ENCODE results near the gene SUFU. TPM values are rescaled to one million over a fixed set of nuclear protein-coding genes. Genes with fewer than 3 reads are reported as not detected.
"Not testable (repeated sequence)": the region's sequence is repeated elsewhere in the genome, so short reads cannot be mapped to it uniquely, and the experiment has no call there.

Gene SUFU
- total RNA-seq, 1 donor from 2014 or later = 13.5 TPM

- H3K4me3 ChIP-seq = no peak overlapping the region
- H3K4me1 ChIP-seq = peaks cover 68% of the 10 kb centered on the region
- peak overlapping the region; percentile 85 for H3K27ac ChIP-seq
- peaks cover 45% of the 10 kb centered on the region for H3K36me3 ChIP-seq
- ATAC-seq = no peak
- no peaks in the 10 kb centered on the region for H3K27me3 ChIP-seq
- no peak for TF ChIP-seq CTCF (IDR thresholded peaks at IDR 0.05)
- no peak for DNase-seq
- H3K9me3 ChIP-seq = no peaks in the 10 kb centered on the region
- intact Hi-C loops (cut with DNase I) = no loop called here
These were observed 155.0 kb downstream of the SUFU start for GRCh38 chr10:102658802-102659201.

GRCh38 chr10:102660888-102661657 is 157.3 kb downstream of the SUFU start:
- H3K36me3 ChIP-seq = peaks cover 22% of the 10 kb centered on the region
- H3K4me1 ChIP-seq = peaks cover 54% of the 10 kb centered on the region
- no peaks in the 10 kb centered on the region for H3K27me3 ChIP-seq
- H3K4me3 ChIP-seq = no peak overlapping the region
- ATAC-seq = peak; percentile 61
- no peak for TF ChIP-seq CTCF (IDR thresholded peaks at IDR 0.05)
- intact Hi-C loops (cut with DNase I) = no loop called here
- no peaks in the 10 kb centered on the region for H3K9me3 ChIP-seq
- H3K27ac ChIP-seq = peak overlapping the region; percentile 63
- DNase-seq = peak; percentile 87

GRCh38 chr10:102661658-102662028 is 157.9 kb downstream of the SUFU start:
- Histone ChIP-seq H3K27me3 (no peaks in the 10 kb centered on the region), H3K4me1 (peaks cover 49% of the 10 kb centered on the region), H3K36me3 (peaks cover 16% of the 10 kb centered on the region), H3K9me3 (no peaks in the 10 kb centered on the region), H3K27ac (peak overlapping the region; percentile 63), H3K4me3 (no peak overlapping the region)
- intact Hi-C loops (cut with DNase I) = no loop called here
- DNase-seq = no peak
- no peak for ATAC-seq
- no peak for TF ChIP-seq CTCF (IDR thresholded peaks at IDR 0.05)

GRCh38 chr10:102665904-102666509 is 162.2 kb downstream of the SUFU start:
- no peaks in the 10 kb centered on the region for H3K36me3 ChIP-seq

GRCh38 chr10:102667411-102667810 is 163.6 kb downstream of the SUFU start:
- H3K27me3 ChIP-seq; H3K9me3 ChIP-seq; intact Hi-C loops (cut with DNase I); H3K36me3 ChIP-seq; H3K4me3 ChIP-seq; H3K27ac ChIP-seq; DNase-seq; ATAC-seq: not testable (repeated sequence)
- peaks cover 17% of the 10 kb centered on the region for H3K4me1 ChIP-seq

More at GRCh38 chr10:102665904-102666509, 162.2 kb downstream of the SUFU start:
- DNase-seq = no peak
- H3K27ac ChIP-seq = no peak overlapping the region
- H3K4me1 ChIP-seq = peaks cover 24% of the 10 kb centered on the region
- intact Hi-C loops (cut with DNase I) = no loop called here
- H3K27me3 ChIP-seq = no peaks in the 10 kb centered on the region
- no peaks in the 10 kb centered on the region for H3K9me3 ChIP-seq
- no peak for ATAC-seq
- H3K4me3 ChIP-seq = no peak overlapping the region
- TF ChIP-seq CTCF (IDR thresholded peaks at IDR 0.05) = no peak

GRCh38 chr10:102668326-102669107 is 164.7 kb downstream of the SUFU start:
- intact Hi-C loops (cut with DNase I) = no loop called here
- Histone ChIP-seq H3K4me1 (peaks cover 28% of the 10 kb centered on the region), H3K27ac (peak overlapping the region; percentile 78), H3K27me3 (no peaks in the 10 kb centered on the region), H3K4me3 (no peak overlapping the region), H3K9me3 (no peaks in the 10 kb centered on the region), H3K36me3 (no peaks in the 10 kb centered on the region)
- peak; percentile 56 for DNase-seq
- TF ChIP-seq CTCF (IDR thresholded peaks at IDR 0.05) = no peak
- ATAC-seq = no peak
